ENCODE measurements around the gene MYO7A.

GRCh38 chr11:77136784-77137420 lies 8.9 kb downstream of the MYO7A start:
- no peak for TF ChIP-seq AFF4 (CRISPR knock-in tag; IDR thresholded peaks at IDR 0.05; ENCODE audit: borderline replicate concordance)
- TF ChIP-seq, protein P1, sequence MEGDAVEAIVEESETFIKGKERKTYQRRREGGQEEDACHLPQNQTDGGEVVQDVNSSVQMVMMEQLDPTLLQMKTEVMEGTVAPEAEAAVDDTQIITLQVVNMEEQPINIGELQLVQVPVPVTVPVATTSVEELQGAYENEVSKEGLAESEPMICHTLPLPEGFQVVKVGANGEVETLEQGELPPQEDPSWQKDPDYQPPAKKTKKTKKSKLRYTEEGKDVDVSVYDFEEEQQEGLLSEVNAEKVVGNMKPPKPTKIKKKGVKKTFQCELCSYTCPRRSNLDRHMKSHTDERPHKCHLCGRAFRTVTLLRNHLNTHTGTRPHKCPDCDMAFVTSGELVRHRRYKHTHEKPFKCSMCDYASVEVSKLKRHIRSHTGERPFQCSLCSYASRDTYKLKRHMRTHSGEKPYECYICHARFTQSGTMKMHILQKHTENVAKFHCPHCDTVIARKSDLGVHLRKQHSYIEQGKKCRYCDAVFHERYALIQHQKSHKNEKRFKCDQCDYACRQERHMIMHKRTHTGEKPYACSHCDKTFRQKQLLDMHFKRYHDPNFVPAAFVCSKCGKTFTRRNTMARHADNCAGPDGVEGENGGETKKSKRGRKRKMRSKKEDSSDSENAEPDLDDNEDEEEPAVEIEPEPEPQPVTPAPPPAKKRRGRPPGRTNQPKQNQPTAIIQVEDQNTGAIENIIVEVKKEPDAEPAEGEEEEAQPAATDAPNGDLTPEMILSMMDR (IDR thresholded peaks at IDR 0.05), result no peak
- TF ChIP-seq FOXK1 (CRISPR knock-in tag; IDR thresholded peaks at IDR 0.05), result no peak
- no peak for TF ChIP-seq IRF1 (CRISPR knock-in tag; IDR thresholded peaks at IDR 0.05)
